OCI-LY1 (cell line): ENCODE data around the gene EPB41L1.

Experiments
- H2AFZ ChIP-seq: fragments of 200-600 bp; sonication (generic), shearing (Covaris generic); 2 replicates; pipeline ENCODE4 v1.6.0; 2014; ENCODE audit warnings: antibody characterized with exemption, mild to moderate bottlenecking, low read length
- H3F3A ChIP-seq: fragments of 200-600 bp; sonication (generic), shearing (Covaris generic); 2 replicates; pipeline ENCODE4 v1.6.0; 2014; ENCODE audit warnings: mild to moderate bottlenecking, antibody characterized with exemption, low read length, moderate library complexity; ENCODE audit not compliant: insufficient read depth
- H3K27ac ChIP-seq: fragments of 200-600 bp; sonication (generic); 2 replicates; pipeline ENCODE4 v1.5.1; 2014; ENCODE audit warnings: low read length, mixed run types, mild to moderate bottlenecking, low read depth; ENCODE audit not compliant: poor library complexity, severe bottlenecking
- H3K27me3 ChIP-seq: fragments of 200-600 bp; sonication (generic); 2 replicates; pipeline ENCODE4 v1.6.0; 2014; ENCODE audit warnings: antibody characterized with exemption, mild to moderate bottlenecking, low read length, moderate library complexity; ENCODE audit not compliant: insufficient read depth
- H3K36me3 ChIP-seq: fragments of 200-600 bp; sonication (generic); 2 replicates; pipeline ENCODE4 v1.6.1; 2014; ENCODE audit warnings: mild to moderate bottlenecking, antibody characterized with exemption, low read length, moderate library complexity, mixed read lengths; ENCODE audit not compliant: insufficient read depth
- H3K4me1 ChIP-seq: fragments of 200-600 bp; sonication (generic); 2 replicates; pipeline ENCODE4 v1.5.1; 2014; ENCODE audit warnings: mild to moderate bottlenecking, low read length, moderate library complexity; ENCODE audit not compliant: insufficient read depth, severe bottlenecking
- H3K4me2 ChIP-seq: fragments of 200-600 bp; sonication (generic), shearing (Covaris generic); 2 replicates; pipeline ENCODE4 v1.6.1; 2014; ENCODE audit warnings: low read length
- H3K4me3 ChIP-seq: fragments of 200-600 bp; sonication (generic); 2 replicates; pipeline ENCODE4 v1.5.1; 2014; ENCODE audit warnings: low read length, low read depth, mild to moderate bottlenecking, mixed read lengths; ENCODE audit not compliant: poor library complexity, severe bottlenecking
- H3K79me2 ChIP-seq: fragments of 200-600 bp; shearing (Covaris generic); 2 replicates; pipeline ENCODE4 v1.6.1; 2016; ENCODE audit warnings: mixed run types, low read length, mixed read lengths; ENCODE audit not compliant: insufficient read depth
- H3K9ac ChIP-seq: fragments of 200-600 bp; sonication (generic), shearing (Covaris generic); 2 replicates; pipeline ENCODE4 v1.6.1; 2014; ENCODE audit warnings: mild to moderate bottlenecking, low read length, mixed read lengths
- H3K9me2 ChIP-seq: fragments of 200-600 bp; sonication (generic), shearing (Covaris generic); 2 replicates; pipeline ENCODE4 v1.6.1; 2014; ENCODE audit warnings: low read depth, mild to moderate bottlenecking, low read length, mixed read lengths
- H3K9me3 ChIP-seq: fragments of 200-600 bp; shearing (Covaris generic); 2 replicates; pipeline ENCODE4 v1.6.1; 2014; ENCODE audit warnings: low read length, mixed read lengths
- H4K20me1 ChIP-seq: fragments of 200-600 bp; sonication (generic), shearing (Covaris generic); 2 replicates; pipeline ENCODE4 v1.6.0; 2016; ENCODE audit warnings: mild to moderate bottlenecking, low read length; ENCODE audit not compliant: insufficient read depth
- CTCF ChIP-seq: fragments of 200-600 bp; sonication (generic), shearing (Covaris generic); IDR thresholded peaks from 2 replicates; pipeline ENCODE4 v1.5.1; 2017; ENCODE audit warnings: mild to moderate bottlenecking, antibody characterized with exemption, low read length, moderate library complexity, mixed read lengths
- EZH2 ChIP-seq: fragments of 200-600 bp; sonication (generic), shearing (Covaris generic); IDR thresholded peaks from 2 replicates; pipeline ENCODE4 v1.8.0; 2017; ENCODE audit warnings: borderline replicate concordance, mixed run types, mild to moderate bottlenecking, antibody characterized with exemption, low read length, moderate library complexity, mixed read lengths

The EPB41L1 gene

GRCh38 chr20:36205026-36205425, 50.5 kb downstream of the EPB41L1 start:
- no peak overlapping the region for H3K4me3 ChIP-seq
- H3K27ac ChIP-seq: no peak overlapping the region
- H4K20me1 ChIP-seq: no peaks in the 10 kb centered on the region
- no peaks in the 10 kb centered on the region for H3K4me1 ChIP-seq
- H3K9me2 ChIP-seq: no peaks in the 10 kb centered on the region
- no peaks in the 10 kb centered on the region for H3K79me2 ChIP-seq
- no peaks in the 10 kb centered on the region for H3F3A ChIP-seq
- no peak overlapping the region for H3K9ac ChIP-seq
- H3K36me3 ChIP-seq: no peaks in the 10 kb centered on the region
- H3K27me3 ChIP-seq: peaks cover 18% of the 10 kb centered on the region; the same call in 1 of the 2 replicates
- TF ChIP-seq CTCF (no peak), EZH2 (no peak)
- no peak overlapping the region for H3K4me2 ChIP-seq
- H3K9me3 ChIP-seq: no peaks in the 10 kb centered on the region
- no peak overlapping the region for H2AFZ ChIP-seq

- Histone ChIP-seq H3K9me3 (no peaks in the 10 kb centered on the region), H3F3A (no peaks in the 10 kb centered on the region), H3K4me3 (no peak overlapping the region), H3K27ac (no peak overlapping the region), H4K20me1 (no peaks in the 10 kb centered on the region), H3K36me3 (no peaks in the 10 kb centered on the region), H3K4me1 (no peaks in the 10 kb centered on the region), H2AFZ (no peak overlapping the region), H3K4me2 (no peak overlapping the region), H3K9me2 (no peaks in the 10 kb centered on the region), H3K79me2 (no peaks in the 10 kb centered on the region), H3K9ac (no peak overlapping the region), H3K27me3 (peaks cover 18% of the 10 kb centered on the region; the same call in 1 of the 2 replicates)
- TF ChIP-seq CTCF: no peak
- TF ChIP-seq EZH2: no peak
Measured at GRCh38 chr20:36206068-36206467, 51.5 kb downstream of the EPB41L1 start.

DNA sequence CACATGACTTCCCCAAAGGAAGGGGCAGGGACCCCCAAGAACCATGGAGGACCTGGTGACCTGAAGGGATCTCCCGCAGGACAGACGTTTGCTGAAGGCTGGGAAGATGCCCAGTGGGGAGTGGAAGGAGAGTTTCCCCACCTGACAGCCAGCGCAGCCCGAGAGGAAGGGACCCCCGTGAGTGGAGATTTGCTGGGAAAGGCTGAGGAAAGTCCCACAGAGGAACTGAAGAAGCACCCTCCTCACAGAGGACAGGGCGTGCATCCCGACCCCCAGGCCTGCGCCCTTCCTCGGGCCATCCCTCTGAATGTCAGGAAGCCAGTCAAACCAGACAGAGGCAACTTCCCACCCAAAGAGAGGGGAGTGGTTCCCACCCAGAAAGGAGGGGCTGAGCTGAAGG, 52.1 kb downstream of the EPB41L1 start:
- no peak overlapping the region for H3K9ac ChIP-seq
- H3F3A ChIP-seq: no peaks in the 10 kb centered on the region
- H3K9me3 ChIP-seq: no peaks in the 10 kb centered on the region
- no peaks in the 10 kb centered on the region for H3K4me1 ChIP-seq
- H3K4me2 ChIP-seq: no peak overlapping the region
- H3K27me3 ChIP-seq: peaks cover 18% of the 10 kb centered on the region; the same call in 1 of the 2 replicates
- H3K36me3 ChIP-seq: no peaks in the 10 kb centered on the region
- no peak overlapping the region for H3K4me3 ChIP-seq
- no peaks in the 10 kb centered on the region for H3K9me2 ChIP-seq
- no peaks in the 10 kb centered on the region for H3K79me2 ChIP-seq
- no peak for TF ChIP-seq EZH2
- no peak for TF ChIP-seq CTCF
- H4K20me1 ChIP-seq: no peaks in the 10 kb centered on the region
- no peak overlapping the region for H2AFZ ChIP-seq
- no peak overlapping the region for H3K27ac ChIP-seq
